Endothelial cell (in vitro differentiated cells): ENCODE measurements around the gene KCNN3. TPM values are rescaled to one million over a fixed set of nuclear protein-coding genes. Genes with fewer than 3 reads are reported as not detected.
"Not testable (repeated sequence)": the region's sequence is repeated elsewhere in the genome, so short reads cannot be mapped to it uniquely, and the experiment has no call there.

Experiments used
- DNase-seq: peaks from one replicate; pipeline ENCODE4 v3.0.0; 2021; ENCODE audit warnings: low spot score
- H3K27ac Mint-ChIP-seq: one replicate; pipeline ENCODE4 v1.8.0; 2021; ENCODE audit warnings: mixed read lengths, inconsistent platforms; ENCODE audit not compliant: unreplicated experiment
- H3K27me3 Mint-ChIP-seq: one replicate; pipeline ENCODE4 v1.8.0; 2021; ENCODE audit warnings: mild to moderate bottlenecking, moderate library complexity, mixed read lengths, inconsistent platforms; ENCODE audit not compliant: unreplicated experiment
- H3K36me3 Mint-ChIP-seq: one replicate; pipeline ENCODE4 v1.8.0; 2021; ENCODE audit warnings: mild to moderate bottlenecking, low read depth, mixed read lengths, inconsistent platforms; ENCODE audit not compliant: unreplicated experiment
- H3K4me1 Mint-ChIP-seq: one replicate; pipeline ENCODE4 v1.8.0; 2021; ENCODE audit warnings: mild to moderate bottlenecking, mixed read lengths, inconsistent platforms; ENCODE audit not compliant: unreplicated experiment
- H3K4me3 Mint-ChIP-seq: one replicate; pipeline ENCODE4 v1.8.0; 2021; ENCODE audit warnings: mild to moderate bottlenecking, mixed read lengths, inconsistent platforms; ENCODE audit not compliant: unreplicated experiment
- H3K9me3 Mint-ChIP-seq: one replicate; pipeline ENCODE4 v1.8.0; 2021; ENCODE audit warnings: mixed read lengths, inconsistent platforms; ENCODE audit not compliant: unreplicated experiment
- total RNA-seq: library from RNA; stranded (reverse); fragmentation: NEBNext Ultra II Directional; extraction: Animal tissue kit (Norgen Biotek cat#: 25700); gene quantifications from one replicate; pipeline ENCODE4 v1.2.1, GENCODE V29; 2021; ENCODE audit not compliant: unreplicated experiment
- TF ChIP-seq, protein P1 (sequence below): fragments of 200-600 bp; sonication (generic); IDR thresholded peaks from one replicate; pipeline ENCODE4 v1.5.0; 2021; ENCODE audit warnings: antibody characterized with exemption; ENCODE audit not compliant: unreplicated experiment

KCNN3 gene
- total RNA-seq, 1 donor from 2014 or later, result 17.3 TPM

GRCh38 chr1:154908937-154909336, 38.9 kb upstream of the KCNN3 start:
- H3K4me1 Mint-ChIP-seq, result no peaks in the 10 kb centered on the region
- H3K27me3 Mint-ChIP-seq, result peaks cover 10% of the 10 kb centered on the region
- no peak for DNase-seq
- H3K27ac Mint-ChIP-seq, result peak overlapping the region; percentile 27
- peaks cover 5% of the 10 kb centered on the region for H3K9me3 Mint-ChIP-seq
- TF ChIP-seq, protein P1, sequence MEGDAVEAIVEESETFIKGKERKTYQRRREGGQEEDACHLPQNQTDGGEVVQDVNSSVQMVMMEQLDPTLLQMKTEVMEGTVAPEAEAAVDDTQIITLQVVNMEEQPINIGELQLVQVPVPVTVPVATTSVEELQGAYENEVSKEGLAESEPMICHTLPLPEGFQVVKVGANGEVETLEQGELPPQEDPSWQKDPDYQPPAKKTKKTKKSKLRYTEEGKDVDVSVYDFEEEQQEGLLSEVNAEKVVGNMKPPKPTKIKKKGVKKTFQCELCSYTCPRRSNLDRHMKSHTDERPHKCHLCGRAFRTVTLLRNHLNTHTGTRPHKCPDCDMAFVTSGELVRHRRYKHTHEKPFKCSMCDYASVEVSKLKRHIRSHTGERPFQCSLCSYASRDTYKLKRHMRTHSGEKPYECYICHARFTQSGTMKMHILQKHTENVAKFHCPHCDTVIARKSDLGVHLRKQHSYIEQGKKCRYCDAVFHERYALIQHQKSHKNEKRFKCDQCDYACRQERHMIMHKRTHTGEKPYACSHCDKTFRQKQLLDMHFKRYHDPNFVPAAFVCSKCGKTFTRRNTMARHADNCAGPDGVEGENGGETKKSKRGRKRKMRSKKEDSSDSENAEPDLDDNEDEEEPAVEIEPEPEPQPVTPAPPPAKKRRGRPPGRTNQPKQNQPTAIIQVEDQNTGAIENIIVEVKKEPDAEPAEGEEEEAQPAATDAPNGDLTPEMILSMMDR, result no peak
- peaks cover 11% of the 10 kb centered on the region for H3K36me3 Mint-ChIP-seq
- H3K4me3 Mint-ChIP-seq, result peak overlapping the region; percentile 24

DNA sequence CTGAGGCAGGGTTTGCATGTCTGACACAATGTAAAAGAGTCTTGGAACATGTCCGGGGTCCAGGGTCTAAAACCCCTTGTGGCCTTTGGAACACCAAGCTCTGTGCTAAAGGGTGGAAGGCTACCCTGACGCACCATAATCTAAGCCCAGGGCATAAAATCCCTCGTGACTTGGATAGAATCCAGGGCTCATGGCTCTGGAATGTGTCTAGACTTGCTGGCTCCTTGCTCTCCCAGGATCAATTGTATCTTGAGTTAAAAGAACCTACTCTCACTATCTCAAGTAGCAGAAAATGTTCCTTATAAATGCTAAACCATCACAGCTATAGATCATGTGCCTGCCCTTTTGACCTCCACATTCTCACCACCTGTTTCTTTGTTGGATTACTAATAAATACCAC, 38.0 kb upstream of the KCNN3 start:
- not testable (repeated sequence) for DNase-seq, H3K4me3 Mint-ChIP-seq, H3K9me3 Mint-ChIP-seq, H3K4me1 Mint-ChIP-seq
- peaks cover 11% of the 10 kb centered on the region for H3K36me3 Mint-ChIP-seq
- H3K27ac Mint-ChIP-seq, result peak overlapping the region; percentile 27
- peaks cover 10% of the 10 kb centered on the region for H3K27me3 Mint-ChIP-seq

DNA sequence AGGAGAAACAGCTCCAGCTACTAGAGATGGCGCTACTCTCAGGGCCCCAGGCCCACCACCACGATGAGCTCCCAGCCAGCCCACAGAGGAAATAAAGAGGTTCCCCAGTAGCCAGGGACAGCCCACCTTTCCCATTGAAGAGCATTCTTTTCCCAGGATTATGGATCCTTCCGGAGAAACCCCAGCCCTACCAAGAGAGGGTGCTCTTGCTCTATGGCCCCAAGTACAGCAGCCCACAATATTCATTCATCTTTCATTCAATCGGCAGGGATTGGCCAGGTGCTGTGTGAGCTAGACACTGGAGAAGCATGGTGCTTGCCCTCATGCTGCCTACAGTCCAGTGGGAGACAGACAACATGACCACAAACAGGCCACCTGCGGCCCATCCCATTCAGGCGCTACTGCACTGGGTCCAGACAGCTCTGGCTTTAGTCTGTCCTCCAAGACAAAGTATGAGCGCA, 36.6 kb upstream of the KCNN3 start:
- H3K4me1 Mint-ChIP-seq, result no peaks in the 10 kb centered on the region
- TF ChIP-seq, protein P1, result no peak
- no peak overlapping the region for H3K4me3 Mint-ChIP-seq
- peaks cover 5% of the 10 kb centered on the region for H3K9me3 Mint-ChIP-seq
- no peak for DNase-seq
- peaks cover 10% of the 10 kb centered on the region for H3K27me3 Mint-ChIP-seq
- peaks cover 11% of the 10 kb centered on the region for H3K36me3 Mint-ChIP-seq
- no peak overlapping the region for H3K27ac Mint-ChIP-seq

GRCh38 chr1:154902938-154903566, 33.0 kb upstream of the KCNN3 start:
- Mint-ChIP-seq H3K4me1 (peaks cover 4% of the 10 kb centered on the region), H3K36me3 (peaks cover 5% of the 10 kb centered on the region), H3K27ac (no peak overlapping the region), H3K4me3 (no peak overlapping the region), H3K9me3 (peaks cover 5% of the 10 kb centered on the region), H3K27me3 (peaks cover 7% of the 10 kb centered on the region)
- DNase-seq, result no peak
- TF ChIP-seq, protein P1, result no peak

- Mint-ChIP-seq H3K27me3 (no peaks in the 10 kb centered on the region), H3K27ac (no peak overlapping the region), H3K36me3 (no peaks in the 10 kb centered on the region), H3K4me3 (no peak overlapping the region), H3K9me3 (no peaks in the 10 kb centered on the region), H3K4me1 (peaks cover 11% of the 10 kb centered on the region)
- TF ChIP-seq, protein P1, result no peak
- DNase-seq, result no peak
Observed at GRCh38 chr1:154901591-154901990, 31.5 kb upstream of the KCNN3 start.
